Panc1 (cell line): ENCODE measurements around the gene SMCR8. TPM values are rescaled to one million over a fixed set of nuclear protein-coding genes. Genes with fewer than 3 reads are reported as not detected.

Experiments
- ATAC-seq: fragments of 200-7000 bp; cut with Tn5 transposase; 2 replicates; pipeline ENCODE4 v1.9.1; 2020; ENCODE audit warnings: mild to moderate bottlenecking, moderate library complexity
- BruUV-seq: library from RNA; stranded (reverse); fragments of 400-500 nt; replicated peaks from 2 replicates; lab custom pipeline; 2021; lab: Mats Ljungman, UMichigan
- CTCF ChIA-PET: fragments of 300-600 bp; sonication (Branson Sonifier 250); formaldehyde crosslinking; loops from one replicate; lab custom pipeline; 2022; ENCODE audit warnings: antibody characterized with exemption; lab: Charles Lee
- POLR2A ChIA-PET: fragments of 300-600 bp; sonication (Branson Sonifier 250); formaldehyde crosslinking; loops from one replicate; lab custom pipeline; 2022; ENCODE audit warnings: antibody characterized with exemption; lab: Charles Lee
- DNase-seq: peaks from one replicate; pipeline ENCODE4 v3.0.0-alpha.2; 2010; ENCODE audit warnings: low read depth, low spot score
- H3K27ac ChIP-seq: 2 replicates; pipeline ENCODE4 v1.5.1; 2011; ENCODE audit warnings: mild to moderate bottlenecking, low read length, inconsistent platforms
- H3K27me3 ChIP-seq: fragments of 200-500 bp; sonication (Bioruptor generic); 2 replicates; pipeline ENCODE4 v1.6.0; 2014; ENCODE audit warnings: low read length, inconsistent platforms; ENCODE audit not compliant: control insufficient read depth, insufficient read depth
- H3K36me3 ChIP-seq: fragments of 200-500 bp; sonication (Bioruptor generic); 2 replicates; pipeline ENCODE4 v1.5.1; 2014; ENCODE audit warnings: inconsistent platforms, mild to moderate bottlenecking, low read length, moderate library complexity; ENCODE audit not compliant: control insufficient read depth, insufficient read depth
- H3K4me1 ChIP-seq: 2 replicates; pipeline ENCODE4 v1.5.1; 2011; ENCODE audit warnings: inconsistent platforms, mild to moderate bottlenecking, low read length, moderate library complexity; ENCODE audit not compliant: control insufficient read depth, insufficient read depth
- H3K4me3 ChIP-seq, 2 experiments: 2 replicates each; pipeline ENCODE4 v1.5.1; 2011 to 2012; ENCODE audit warnings: low read depth in 2 of 2, low read length in 2 of 2, mild to moderate bottlenecking in 2 of 2, inconsistent platforms in 1 of 2, moderate library complexity in 1 of 2
- H3K9me3 ChIP-seq: fragments of 200-500 bp; sonication (Bioruptor generic); 2 replicates; pipeline ENCODE4 v1.5.1; 2014; ENCODE audit warnings: low read depth, mild to moderate bottlenecking, inconsistent platforms, low read length, moderate library complexity; ENCODE audit not compliant: control insufficient read depth, insufficient read depth
- CTCF ChIP-seq: fragments of 450-650 bp; IDR thresholded peaks from 2 replicates; pipeline ENCODE4 v1.5.1; 2017; ENCODE audit warnings: mild to moderate bottlenecking
- POLR2AphosphoS5 ChIP-seq: IDR thresholded peaks from 2 replicates; pipeline ENCODE4 v1.6.1; 2012; ENCODE audit warnings: mild to moderate bottlenecking, low read depth, low read length, moderate library complexity
- REST ChIP-seq, 2 experiments: IDR thresholded peaks; 2 replicates each; pipeline ENCODE4 v1.6.1; 2011 to 2012; ENCODE audit warnings: low read depth in 2 of 2, control low read depth in 1 of 2, low read length in 1 of 2, mild to moderate bottlenecking in 1 of 2, moderate library complexity in 1 of 2; ENCODE audit not compliant: insufficient read depth in 1 of 2
- SIN3A ChIP-seq: IDR thresholded peaks from 2 replicates; pipeline ENCODE4 v1.6.1; 2012; ENCODE audit warnings: low read depth, mild to moderate bottlenecking, low read length, moderate library complexity, borderline replicate concordance; ENCODE audit not compliant: insufficient read depth
- TCF7L2 ChIP-seq: IDR thresholded peaks from 2 replicates; pipeline ENCODE4 v1.6.1; 2011; ENCODE audit warnings: mild to moderate bottlenecking, low read depth, low read length, inconsistent platforms
- in situ Hi-C: cut with HindIII; loops from 2 replicates; pipeline ENCODE4 v1.10.0; 2016; ENCODE audit warnings: low sequenced_read_pairs, low pct_unique_long_range_greater_than_20kb
- intact Hi-C: fragments of 100-400 bp; cut with micrococcal nuclease; formaldehyde crosslinking; loops from one replicate; pipeline ENCODE4 v1.10.0; 2022; ENCODE audit not compliant: unreplicated experiment
- total RNA-seq: library from RNA; stranded (reverse); gene quantifications from one replicate; pipeline ENCODE4 v1.2.1, GENCODE V29; 2021; ENCODE audit not compliant: unreplicated experiment

Gene SMCR8
- total RNA-seq, 1 experiment from 2014 or later = 24.9 TPM

- DNase-seq = no peak
- no TSS peak for BruUV-seq
- H3K36me3 ChIP-seq = peaks cover 7% of the 10 kb centered on the region
- H3K27me3 ChIP-seq = no peaks in the 10 kb centered on the region
- H3K4me1 ChIP-seq = no peaks in the 10 kb centered on the region
- in situ Hi-C loops = no loop called here
- H3K27ac ChIP-seq = no peak overlapping the region
- CTCF ChIA-PET = no interaction called here
- no peak overlapping the region for H3K4me3 ChIP-seq
- intact Hi-C loops = no loop called here
- H3K9me3 ChIP-seq = no peaks in the 10 kb centered on the region
- POLR2A ChIA-PET = no interaction called here
- TF ChIP-seq SIN3A (no peak), POLR2AphosphoS5 (no peak), TCF7L2 (no peak), REST (IDR thresholded peaks at IDR 0.05; ENCODE audit: insufficient read depth in 1 of 2, low read depth in 2 of 2, low read length in 1 of 2) (no peak), CTCF (no peak)
- ATAC-seq = no peak
These were observed 34.2 kb upstream of the SMCR8 start for GRCh38 chr17:18280766-18281371.

GRCh38 chr17:18281788-18282187, 33.3 kb upstream of the SMCR8 start:
- in situ Hi-C loops (no loop called here), intact Hi-C loops (no loop called here)
- TF ChIP-seq POLR2AphosphoS5 (no peak), REST (IDR thresholded peaks at IDR 0.05; ENCODE audit: insufficient read depth in 1 of 2, low read depth in 2 of 2, low read length in 1 of 2) (no peak), CTCF (no peak), TCF7L2 (no peak), SIN3A (no peak)
- Histone ChIP-seq H3K4me3 (no peak overlapping the region), H3K27ac (no peak overlapping the region), H3K9me3 (no peaks in the 10 kb centered on the region), H3K4me1 (no peaks in the 10 kb centered on the region), H3K27me3 (no peaks in the 10 kb centered on the region), H3K36me3 (peaks cover 7% of the 10 kb centered on the region)
- no TSS peak for BruUV-seq
- no peak for DNase-seq
- ChIA-PET CTCF (no interaction called here), POLR2A (interaction anchor here (0.6 kb wide), 1 partner anchor 27 kb away, joined by 3 read pairs; no protein-coding TSS in a partner anchor)
- ATAC-seq = no peak
